Natural killer cell (primary cell): ENCODE measurements around the gene PROS1. TPM values are rescaled to one million over a fixed set of nuclear protein-coding genes. Genes with fewer than 3 reads are reported as not detected.

Experiments used
- ATAC-seq, 3 donors: fragments of 150-1000 bp in 2 of 3; fragments of 200-7000 bp in 1 of 3; cut with Tn5 transposase; 1 replicate in 1 of 3; 2 replicates in 2 of 3; pipeline ENCODE4 v1.10.0; 2021; ENCODE audit warnings: mild to moderate bottlenecking in 2 of 3, moderate library complexity in 2 of 3
- DNase-seq, 2 donors: peaks; one replicate each; pipeline versions ENCODE4 v3.0.0 to v3.0.0-alpha.2; 2013 to 2021; ENCODE audit warnings: mixed read lengths in 1 of 2
- H3K27ac ChIP-seq: one replicate; pipeline ENCODE4 v1.5.1; 2013; ENCODE audit warnings: mild to moderate bottlenecking, low read length
- H3K27me3 ChIP-seq: one replicate; pipeline ENCODE4 v1.6.1; 2013; ENCODE audit warnings: low read length; ENCODE audit not compliant: control insufficient read depth, insufficient read depth
- H3K36me3 ChIP-seq: one replicate; pipeline ENCODE4 v1.6.1; 2013; ENCODE audit warnings: low read length; ENCODE audit not compliant: control insufficient read depth, insufficient read depth
- H3K4me1 ChIP-seq: one replicate; pipeline ENCODE4 v1.6.1; 2013; ENCODE audit warnings: low read length; ENCODE audit not compliant: control insufficient read depth, insufficient read depth
- H3K4me3 ChIP-seq: one replicate; pipeline ENCODE4 v1.5.1; 2013; ENCODE audit warnings: low read length
- H3K9me3 ChIP-seq: one replicate; pipeline ENCODE4 v1.6.1; 2013; ENCODE audit warnings: low read length; ENCODE audit not compliant: control insufficient read depth, insufficient read depth
- H3K27ac Mint-ChIP-seq, 2 donors: one replicate each; pipeline ENCODE4 v1.8.0; 2022; ENCODE audit warnings: mild to moderate bottlenecking in 2 of 2, mixed read lengths in 2 of 2, moderate library complexity in 1 of 2
- H3K27me3 Mint-ChIP-seq, 2 donors: one replicate each; pipeline ENCODE4 v1.8.0; 2022; ENCODE audit warnings: low read depth in 2 of 2, mixed read lengths in 2 of 2
- H3K36me3 Mint-ChIP-seq: one replicate; pipeline ENCODE4 v1.8.0; 2022; ENCODE audit warnings: mixed read lengths
- H3K4me1 Mint-ChIP-seq, 2 donors: one replicate each; pipeline ENCODE4 v1.8.0; 2022; ENCODE audit warnings: mixed read lengths in 2 of 2
- H3K4me3 Mint-ChIP-seq: one replicate; pipeline ENCODE4 v1.8.0; 2022; ENCODE audit warnings: mild to moderate bottlenecking, moderate library complexity, mixed read lengths
- H3K9me3 Mint-ChIP-seq, 2 donors: one replicate each; pipeline ENCODE4 v1.8.0; 2022; ENCODE audit warnings: mixed read lengths in 2 of 2
- WGBS: methylation state at CpG from one replicate; pipeline ENCODE4 v1.1.7; 2013; ENCODE audit warnings: missing lambda C conversion rate; ENCODE audit not compliant: insufficient coverage; 5-methylcytosine and 5-hydroxymethylcytosine counted together
- intact Hi-C: fragments of 100-400 bp; cut with micrococcal nuclease; formaldehyde crosslinking; loops from one replicate; pipeline ENCODE4 v1.14.2; 2022
- total RNA-seq, 4 donors: library from RNA; stranded (reverse); fragments of 120-200 nt in 1 of 4; gene quantifications; one replicate each; pipeline versions ENCODE4 v1.2.3 to v1.2.4, GENCODE V29; 2013 to 2022
- TF ChIP-seq, protein P1 (sequence below): fragments of 200-600 bp; IDR thresholded peaks from one replicate; pipeline ENCODE4 v1.8.0; 2022; ENCODE audit warnings: antibody characterized with exemption

PROS1 gene
- total RNA-seq, 3 donors from 2014 or later (not counting 1 experiment from before 2014, with no cell fraction given), result 0.25 to 1.4 (median 0.68) TPM

DNA sequence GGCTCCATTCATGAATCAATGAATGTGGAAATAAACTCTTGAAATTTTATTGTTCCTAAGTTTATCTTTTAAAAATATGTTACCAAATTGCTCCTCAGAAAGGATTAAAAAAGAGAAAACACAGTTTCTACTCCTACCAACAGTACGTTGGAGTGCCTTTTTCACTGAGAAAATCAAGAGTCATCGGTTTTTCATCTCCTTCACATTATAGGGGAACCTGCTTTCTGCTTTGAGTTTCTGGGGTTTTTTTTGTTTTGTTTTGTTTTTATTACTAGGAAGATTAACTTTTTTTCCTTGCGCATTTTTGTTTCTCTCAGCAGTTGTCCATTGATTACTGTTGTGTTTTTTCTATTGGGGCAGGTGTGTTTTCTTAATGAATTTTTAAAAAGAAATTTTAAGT lies 9.7 kb upstream of the PROS1 start:
- DNase-seq (no peak), ATAC-seq (no peak)
- H3K4me1 Mint-ChIP-seq, result peaks cover 15 to 20% of the 10 kb centered on the region in 2 donors
- no peaks in the 10 kb centered on the region for H3K36me3 Mint-ChIP-seq
- Histone ChIP-seq H3K4me1 (peaks cover 10% of the 10 kb centered on the region), H3K27me3 (no peaks in the 10 kb centered on the region), H3K4me3 (no peak overlapping the region), H3K36me3 (no peaks in the 10 kb centered on the region), H3K9me3 (no peaks in the 10 kb centered on the region), H3K27ac (no peak overlapping the region)
- no peaks in the 10 kb centered on the region for H3K9me3 Mint-ChIP-seq
- intact Hi-C loops, result no loop called here
- H3K27ac Mint-ChIP-seq, result no peak overlapping the region
- WGBS, result 100% methylated on average over 1 of the region's 3 CpGs
- H3K4me3 Mint-ChIP-seq, result no peak overlapping the region
- H3K27me3 Mint-ChIP-seq, result no peaks in the 10 kb centered on the region
- TF ChIP-seq, protein P1, sequence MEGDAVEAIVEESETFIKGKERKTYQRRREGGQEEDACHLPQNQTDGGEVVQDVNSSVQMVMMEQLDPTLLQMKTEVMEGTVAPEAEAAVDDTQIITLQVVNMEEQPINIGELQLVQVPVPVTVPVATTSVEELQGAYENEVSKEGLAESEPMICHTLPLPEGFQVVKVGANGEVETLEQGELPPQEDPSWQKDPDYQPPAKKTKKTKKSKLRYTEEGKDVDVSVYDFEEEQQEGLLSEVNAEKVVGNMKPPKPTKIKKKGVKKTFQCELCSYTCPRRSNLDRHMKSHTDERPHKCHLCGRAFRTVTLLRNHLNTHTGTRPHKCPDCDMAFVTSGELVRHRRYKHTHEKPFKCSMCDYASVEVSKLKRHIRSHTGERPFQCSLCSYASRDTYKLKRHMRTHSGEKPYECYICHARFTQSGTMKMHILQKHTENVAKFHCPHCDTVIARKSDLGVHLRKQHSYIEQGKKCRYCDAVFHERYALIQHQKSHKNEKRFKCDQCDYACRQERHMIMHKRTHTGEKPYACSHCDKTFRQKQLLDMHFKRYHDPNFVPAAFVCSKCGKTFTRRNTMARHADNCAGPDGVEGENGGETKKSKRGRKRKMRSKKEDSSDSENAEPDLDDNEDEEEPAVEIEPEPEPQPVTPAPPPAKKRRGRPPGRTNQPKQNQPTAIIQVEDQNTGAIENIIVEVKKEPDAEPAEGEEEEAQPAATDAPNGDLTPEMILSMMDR, result no peak

DNA sequence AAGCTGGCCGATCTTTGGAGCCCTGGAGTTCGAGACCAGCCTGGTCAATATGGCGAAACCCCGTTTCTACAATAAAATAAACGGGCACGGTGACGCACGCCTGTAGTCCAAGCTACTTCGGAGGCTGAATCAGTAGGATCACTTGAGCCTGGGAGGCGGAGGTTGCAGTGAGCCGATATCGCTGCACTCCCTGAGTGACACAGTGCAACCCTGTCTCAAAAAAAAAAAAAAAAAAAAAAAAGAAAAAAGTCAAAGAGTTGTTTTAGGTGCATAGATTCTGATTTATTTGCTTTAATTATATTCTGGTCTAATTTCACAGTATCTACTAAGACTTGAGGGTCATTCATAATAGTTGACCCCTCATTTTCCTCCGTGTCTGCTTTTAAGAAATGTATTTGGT lies 8.0 kb upstream of the PROS1 start:
- Histone ChIP-seq H3K27me3 (no peaks in the 10 kb centered on the region), H3K27ac (no peak overlapping the region), H3K9me3 (no peaks in the 10 kb centered on the region), H3K4me3 (no peak overlapping the region), H3K4me1 (peaks cover 10% of the 10 kb centered on the region), H3K36me3 (no peaks in the 10 kb centered on the region)
- no peaks in the 10 kb centered on the region for H3K9me3 Mint-ChIP-seq
- TF ChIP-seq, protein P1, result no peak
- no peaks in the 10 kb centered on the region for H3K27me3 Mint-ChIP-seq
- 97% methylated on average over 13 of the region's 13 CpGs for WGBS
- H3K4me3 Mint-ChIP-seq, result peak overlapping the region; percentile 67
- no peaks in the 10 kb centered on the region for H3K36me3 Mint-ChIP-seq
- peaks cover 15 to 20% of the 10 kb centered on the region in 2 donors for H3K4me1 Mint-ChIP-seq
- peak overlapping the region; percentile 35 to 70 for H3K27ac Mint-ChIP-seq
- ATAC-seq, result no peak
- intact Hi-C loops, result no loop called here
- no peak for DNase-seq

DNA sequence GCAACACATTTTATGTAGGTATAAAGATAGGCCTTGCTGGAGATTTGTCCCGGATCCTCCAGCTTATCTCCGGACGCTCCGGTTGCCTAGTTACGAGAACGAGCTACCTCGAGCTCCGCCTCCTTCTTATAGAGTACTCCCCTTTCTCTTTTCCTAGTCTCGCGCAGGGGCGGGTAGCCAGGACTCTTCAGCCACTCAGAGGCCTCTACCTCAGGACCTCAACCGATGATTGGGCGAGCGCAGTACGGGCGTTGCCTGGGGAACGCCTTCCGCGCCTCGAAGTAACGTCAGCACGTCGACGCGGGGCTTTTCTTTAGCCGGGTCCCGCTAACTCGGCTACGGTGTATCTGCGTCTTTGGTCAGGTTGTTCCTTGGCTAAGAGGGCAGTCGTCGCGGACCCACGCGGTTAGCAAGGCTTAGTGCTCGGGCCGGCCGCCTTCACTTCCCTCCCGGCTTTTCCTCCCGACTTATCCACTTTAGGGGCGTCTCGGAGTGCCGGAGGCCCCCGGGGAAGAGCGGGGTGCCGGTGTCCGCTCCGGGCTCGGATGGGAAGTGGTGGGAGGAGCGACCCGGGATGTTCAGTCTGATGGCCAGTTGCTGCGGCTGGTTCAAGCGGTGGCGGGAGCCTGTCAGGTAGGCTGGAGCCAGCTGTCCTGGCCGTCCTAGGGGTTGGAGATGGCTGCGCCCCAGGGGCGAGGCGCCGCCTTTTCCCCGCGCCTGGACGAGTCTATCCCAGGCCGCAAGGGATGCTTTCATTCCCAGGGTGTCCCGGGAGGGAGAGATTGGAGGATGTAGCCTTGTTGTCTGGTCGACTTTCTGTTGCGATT lies 6.4 kb upstream of the PROS1 start, which contains the start of gene ARL13B:
Gene ARL13B, plus strand, starts transcription at position 306 of the 827 bp plus-strand sequence. Its CDS starts 269 bp downstream, at position 575.
- Histone ChIP-seq H3K27me3 (no peaks in the 10 kb centered on the region), H3K4me3 (peak within 1 kb of the TSS; percentile 69), H3K9me3 (no peaks in the 10 kb centered on the region), H3K27ac (peak within 1 kb of the TSS; percentile 90), H3K36me3 (no peaks in the 10 kb centered on the region), H3K4me1 (peaks cover 10% of the 10 kb centered on the region)
- TF ChIP-seq, protein P1, result no peak
- no peaks in the 10 kb centered on the region for H3K36me3 Mint-ChIP-seq
- peaks cover 4 to 8% of the 10 kb centered on the region in 2 donors for H3K27me3 Mint-ChIP-seq
- peak within 1 kb of the TSS; percentile 91 to 94 for H3K27ac Mint-ChIP-seq
- peak within 1 kb of the TSS; percentile 92 for H3K4me3 Mint-ChIP-seq
- DNase-seq (peak; percentile 91 to 98), ATAC-seq (peak; percentile 98 to 100 (median 99))
- no peaks in the 10 kb centered on the region for H3K9me3 Mint-ChIP-seq
- intact Hi-C loops, result loop anchor here (1.0 kb wide), 1 partner anchor 83 kb away; the partner anchor contains the start of gene NSUN3
- H3K4me1 Mint-ChIP-seq, result peaks cover 15 to 20% of the 10 kb centered on the region in 2 donors
- under 1% methylated on average over 66 of the region's 66 CpGs for WGBS
